GM12891 (cell line): ENCODE data around the gene PUM1.

Source experiments
- DNase-seq: peaks from one replicate; pipeline ENCODE4 v3.0.0; 2011; ENCODE audit warnings: low spot score; ENCODE audit not compliant: insufficient read length
- FAIRE-seq: peaks from 2 replicates; lab custom pipeline; 2011; peaks lifted over from hg19 to GRCh38; lab: Jason Lieb, UNC
- PAX5 ChIP-seq: IDR thresholded peaks from 2 replicates; pipeline ENCODE4 v1.6.1; 2011; ENCODE audit warnings: low read length, moderate library complexity, mild to moderate bottlenecking; ENCODE audit not compliant: insufficient read depth, severe bottlenecking
- POLR2A ChIP-seq: IDR thresholded peaks from 2 replicates; pipeline ENCODE4 v1.6.1; 2011; ENCODE audit warnings: low read depth, low read length, control low read depth
- POLR2AphosphoS5 ChIP-seq: IDR thresholded peaks from 2 replicates; pipeline ENCODE4 v1.6.1; 2011; ENCODE audit warnings: low read depth, low read length, control low read depth
- POU2F2 ChIP-seq: IDR thresholded peaks from 2 replicates; pipeline ENCODE4 v1.6.1; 2011; ENCODE audit warnings: low read depth, mild to moderate bottlenecking, control low read depth, low read length, moderate library complexity
- SPI1 ChIP-seq: IDR thresholded peaks from 2 replicates; pipeline ENCODE4 v1.6.1; 2011; ENCODE audit warnings: low read depth, low read length, control low read depth
- TAF1 ChIP-seq: IDR thresholded peaks from 2 replicates; pipeline ENCODE4 v1.6.1; 2011; ENCODE audit warnings: low read depth, low read length, control low read depth

Gene PUM1

GRCh38 chr1:30934613-30935012 lies 130.9 kb downstream of the PUM1 start:
- FAIRE-seq = no peak
- TF ChIP-seq POLR2A (no peak), POLR2AphosphoS5 (no peak), TAF1 (no peak), POU2F2 (no peak), PAX5 (no peak)
- no peak for DNase-seq

- TF ChIP-seq POLR2A (no peak), POLR2AphosphoS5 (no peak), TAF1 (no peak), SPI1 (no peak), POU2F2 (no peak), PAX5 (no peak)
- FAIRE-seq (no peak), DNase-seq (no peak)
These were observed 131.7 kb downstream of the PUM1 start for GRCh38 chr1:30933874-30934252.

GRCh38 chr1:30930631-30931173 lies 134.8 kb downstream of the PUM1 start:
- DNase-seq (no peak), FAIRE-seq (no peak)
- TF ChIP-seq POU2F2 = no peak
- TF ChIP-seq POLR2AphosphoS5 = peak; percentile 77

GRCh38 chr1:30929944-30930525 lies 135.5 kb downstream of the PUM1 start:
- TF ChIP-seq PAX5 = no peak
- no peak for TF ChIP-seq SPI1
- no peak for TF ChIP-seq POU2F2
- no peak for TF ChIP-seq TAF1
- no peak for TF ChIP-seq POLR2AphosphoS5
- no peak for TF ChIP-seq POLR2A

GRCh38 chr1:30929135-30929889 lies 136.2 kb downstream of the PUM1 start:
- TF ChIP-seq POLR2A (no peak; the same call in 1 of the 2 replicates), SPI1 (no peak), PAX5 (no peak), TAF1 (no peak), POLR2AphosphoS5 (no peak), POU2F2 (no peak)
- DNase-seq = no peak
- FAIRE-seq = peak; percentile 92

More at GRCh38 chr1:30929944-30930525, 135.5 kb downstream of the PUM1 start:
- no peak for DNase-seq
- no peak for FAIRE-seq

- TF ChIP-seq TAF1 (no peak), POU2F2 (no peak), POLR2A (no peak), POLR2AphosphoS5 (no peak), PAX5 (no peak), SPI1 (no peak)
- FAIRE-seq = no peak
These were observed 136.8 kb downstream of the PUM1 start for GRCh38 chr1:30928789-30929134.

GRCh38 chr1:30928171-30928570 lies 137.3 kb downstream of the PUM1 start:
- no peak for TF ChIP-seq POLR2A
- no peak for TF ChIP-seq SPI1
- no peak for TF ChIP-seq TAF1
- TF ChIP-seq POLR2AphosphoS5 = no peak
- no peak for TF ChIP-seq POU2F2
- TF ChIP-seq PAX5 = no peak
- no peak for DNase-seq
- no peak for FAIRE-seq

More at GRCh38 chr1:30928789-30929134, 136.8 kb downstream of the PUM1 start:
- DNase-seq = no peak

- no peak for DNase-seq
- TF ChIP-seq POLR2A = no peak
- no peak for TF ChIP-seq POU2F2
- no peak for TF ChIP-seq POLR2AphosphoS5
- no peak for TF ChIP-seq PAX5
- TF ChIP-seq TAF1 = no peak
- TF ChIP-seq SPI1 = no peak
- FAIRE-seq = no peak
These were observed 138.1 kb downstream of the PUM1 start for GRCh38 chr1:30927448-30927847.

GRCh38 chr1:30923597-30923996 lies 141.9 kb downstream of the PUM1 start:
- FAIRE-seq (no peak), DNase-seq (no peak)
- TF ChIP-seq PAX5 = no peak
- TF ChIP-seq POLR2AphosphoS5 = no peak
